Astrocyte (in vitro differentiated cells and primary cell): ENCODE results near the gene DAZAP1.

Experiments
- EZH2 ChIP-seq: IDR thresholded peaks from 2 replicates; pipeline ENCODE4 v1.6.1; 2012; ENCODE audit warnings: mild to moderate bottlenecking, low read length, inconsistent platforms; ENCODE audit not compliant: insufficient read depth
- TF ChIP-seq, protein P1 (sequence below): IDR thresholded peaks from 2 replicates; pipeline ENCODE4 v1.5.1; 2011; ENCODE audit warnings: low read depth, mild to moderate bottlenecking, inconsistent platforms, low read length, moderate library complexity; ENCODE audit not compliant: insufficient read depth

DNA sequence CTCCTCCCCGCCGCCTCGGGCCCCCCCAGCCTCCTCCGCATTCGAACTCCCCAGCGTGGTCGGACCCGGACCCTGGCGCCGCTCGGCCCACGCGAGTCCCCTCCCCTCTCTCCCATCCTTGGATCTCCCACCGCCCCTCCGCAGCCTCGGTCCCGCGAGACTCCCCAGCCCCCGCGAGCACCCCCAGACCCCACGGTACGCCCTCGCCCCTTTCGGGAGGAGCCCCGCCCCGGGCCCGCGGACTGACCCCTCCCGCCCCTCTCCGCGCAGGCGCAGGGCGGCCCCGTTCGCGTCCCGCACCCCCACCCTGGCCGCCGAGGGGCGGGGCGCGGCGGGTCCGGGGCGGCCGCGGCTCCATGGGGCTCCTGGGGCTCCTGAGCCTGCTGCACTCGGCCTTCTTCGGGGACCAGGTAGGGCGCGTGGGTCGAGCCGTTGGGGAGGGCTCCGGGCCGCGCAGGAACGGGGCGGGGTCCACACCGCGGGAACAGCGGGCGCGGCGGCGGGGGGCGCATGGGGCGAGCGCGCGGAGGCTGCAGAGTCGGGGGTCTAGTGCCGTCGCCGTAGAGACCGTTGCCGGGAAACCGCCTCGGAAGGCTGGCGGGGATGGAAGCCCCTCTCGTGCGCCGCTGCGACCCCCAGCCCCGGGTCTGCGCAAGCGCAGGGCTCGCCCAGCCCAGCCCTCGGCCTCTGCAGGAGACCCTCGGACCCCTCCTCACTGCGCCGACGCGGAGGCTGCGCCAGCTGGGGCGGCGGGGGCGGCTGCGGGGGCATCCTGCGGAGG is 38.7 kb downstream of the DAZAP1 start:
- TF ChIP-seq, protein P1, sequence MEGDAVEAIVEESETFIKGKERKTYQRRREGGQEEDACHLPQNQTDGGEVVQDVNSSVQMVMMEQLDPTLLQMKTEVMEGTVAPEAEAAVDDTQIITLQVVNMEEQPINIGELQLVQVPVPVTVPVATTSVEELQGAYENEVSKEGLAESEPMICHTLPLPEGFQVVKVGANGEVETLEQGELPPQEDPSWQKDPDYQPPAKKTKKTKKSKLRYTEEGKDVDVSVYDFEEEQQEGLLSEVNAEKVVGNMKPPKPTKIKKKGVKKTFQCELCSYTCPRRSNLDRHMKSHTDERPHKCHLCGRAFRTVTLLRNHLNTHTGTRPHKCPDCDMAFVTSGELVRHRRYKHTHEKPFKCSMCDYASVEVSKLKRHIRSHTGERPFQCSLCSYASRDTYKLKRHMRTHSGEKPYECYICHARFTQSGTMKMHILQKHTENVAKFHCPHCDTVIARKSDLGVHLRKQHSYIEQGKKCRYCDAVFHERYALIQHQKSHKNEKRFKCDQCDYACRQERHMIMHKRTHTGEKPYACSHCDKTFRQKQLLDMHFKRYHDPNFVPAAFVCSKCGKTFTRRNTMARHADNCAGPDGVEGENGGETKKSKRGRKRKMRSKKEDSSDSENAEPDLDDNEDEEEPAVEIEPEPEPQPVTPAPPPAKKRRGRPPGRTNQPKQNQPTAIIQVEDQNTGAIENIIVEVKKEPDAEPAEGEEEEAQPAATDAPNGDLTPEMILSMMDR, result no peak
- no peak for TF ChIP-seq EZH2
